Measurements from ENCODE around the gene LNX1.

DNA sequence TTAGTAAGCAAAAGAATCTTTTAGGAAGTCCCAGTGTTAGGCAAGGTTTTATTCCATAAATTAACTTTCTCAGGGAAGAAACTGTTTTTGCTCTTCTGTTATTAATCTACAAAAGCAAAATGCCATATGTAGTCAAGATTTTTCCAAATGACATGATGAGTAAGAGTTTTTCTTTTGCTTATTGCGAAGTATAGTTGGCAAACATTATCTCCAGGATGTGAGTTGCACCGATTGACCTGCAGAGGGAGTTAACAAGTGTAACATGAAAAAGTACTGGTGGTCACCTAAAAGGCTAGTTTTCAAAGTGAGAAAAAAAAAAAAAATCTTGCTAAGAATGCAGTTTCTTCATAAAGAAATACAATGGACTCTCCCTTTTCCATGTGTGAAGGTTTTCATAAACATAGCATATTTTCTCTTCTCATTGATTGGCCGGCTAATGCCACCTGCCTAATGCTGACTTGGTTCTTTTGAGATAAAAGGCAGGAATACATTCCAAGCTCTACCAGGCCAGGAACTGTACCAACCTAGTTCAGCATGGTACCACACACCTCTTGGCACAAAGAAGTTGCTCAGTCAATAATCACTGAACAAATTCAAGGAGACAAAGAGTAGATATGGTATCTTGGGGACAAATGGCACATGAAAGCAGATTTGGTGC, 100.2 kb downstream of the LNX1 start:
- TF ChIP-seq, protein P1, sequence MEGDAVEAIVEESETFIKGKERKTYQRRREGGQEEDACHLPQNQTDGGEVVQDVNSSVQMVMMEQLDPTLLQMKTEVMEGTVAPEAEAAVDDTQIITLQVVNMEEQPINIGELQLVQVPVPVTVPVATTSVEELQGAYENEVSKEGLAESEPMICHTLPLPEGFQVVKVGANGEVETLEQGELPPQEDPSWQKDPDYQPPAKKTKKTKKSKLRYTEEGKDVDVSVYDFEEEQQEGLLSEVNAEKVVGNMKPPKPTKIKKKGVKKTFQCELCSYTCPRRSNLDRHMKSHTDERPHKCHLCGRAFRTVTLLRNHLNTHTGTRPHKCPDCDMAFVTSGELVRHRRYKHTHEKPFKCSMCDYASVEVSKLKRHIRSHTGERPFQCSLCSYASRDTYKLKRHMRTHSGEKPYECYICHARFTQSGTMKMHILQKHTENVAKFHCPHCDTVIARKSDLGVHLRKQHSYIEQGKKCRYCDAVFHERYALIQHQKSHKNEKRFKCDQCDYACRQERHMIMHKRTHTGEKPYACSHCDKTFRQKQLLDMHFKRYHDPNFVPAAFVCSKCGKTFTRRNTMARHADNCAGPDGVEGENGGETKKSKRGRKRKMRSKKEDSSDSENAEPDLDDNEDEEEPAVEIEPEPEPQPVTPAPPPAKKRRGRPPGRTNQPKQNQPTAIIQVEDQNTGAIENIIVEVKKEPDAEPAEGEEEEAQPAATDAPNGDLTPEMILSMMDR (IDR thresholded peaks at IDR 0.05): peak; percentile 60 to 75
- TF ChIP-seq POLR2A (IDR thresholded peaks at IDR 0.05): no peak
- TF ChIP-seq POLR2AphosphoS5 (IDR thresholded peaks at IDR 0.05): no peak
- TF ChIP-seq EP300 (IDR thresholded peaks at IDR 0.05): no peak

Measured in suprapubic skin (tissue), 4 donors.